ENCODE measurements around the gene RTP3.

Gene RTP3

DNA sequence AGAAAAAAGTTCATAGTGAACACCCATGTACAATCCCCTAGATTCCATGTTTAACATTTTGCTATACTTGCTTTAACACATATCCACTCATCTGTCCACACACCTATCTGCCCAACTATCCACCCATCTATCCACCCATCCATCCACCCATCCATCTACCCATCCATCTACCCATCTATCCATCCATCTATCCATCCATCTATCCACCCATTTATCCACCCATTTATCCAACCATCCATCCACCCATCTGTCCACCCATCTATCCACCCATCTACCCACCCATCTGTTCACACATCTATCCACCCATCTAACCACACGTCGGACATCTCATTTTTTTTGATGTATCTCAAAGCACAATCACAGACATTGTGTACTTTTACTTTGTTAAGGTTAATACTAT lies 25.8 kb downstream of the RTP3 start:
- DNase-seq (ENCODE audit: low read depth), result no peak
- TF ChIP-seq, protein P1, sequence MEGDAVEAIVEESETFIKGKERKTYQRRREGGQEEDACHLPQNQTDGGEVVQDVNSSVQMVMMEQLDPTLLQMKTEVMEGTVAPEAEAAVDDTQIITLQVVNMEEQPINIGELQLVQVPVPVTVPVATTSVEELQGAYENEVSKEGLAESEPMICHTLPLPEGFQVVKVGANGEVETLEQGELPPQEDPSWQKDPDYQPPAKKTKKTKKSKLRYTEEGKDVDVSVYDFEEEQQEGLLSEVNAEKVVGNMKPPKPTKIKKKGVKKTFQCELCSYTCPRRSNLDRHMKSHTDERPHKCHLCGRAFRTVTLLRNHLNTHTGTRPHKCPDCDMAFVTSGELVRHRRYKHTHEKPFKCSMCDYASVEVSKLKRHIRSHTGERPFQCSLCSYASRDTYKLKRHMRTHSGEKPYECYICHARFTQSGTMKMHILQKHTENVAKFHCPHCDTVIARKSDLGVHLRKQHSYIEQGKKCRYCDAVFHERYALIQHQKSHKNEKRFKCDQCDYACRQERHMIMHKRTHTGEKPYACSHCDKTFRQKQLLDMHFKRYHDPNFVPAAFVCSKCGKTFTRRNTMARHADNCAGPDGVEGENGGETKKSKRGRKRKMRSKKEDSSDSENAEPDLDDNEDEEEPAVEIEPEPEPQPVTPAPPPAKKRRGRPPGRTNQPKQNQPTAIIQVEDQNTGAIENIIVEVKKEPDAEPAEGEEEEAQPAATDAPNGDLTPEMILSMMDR (conservative IDR thresholded peaks at IDR 0.05; ENCODE audit: control insufficient read depth, insufficient read depth, low read depth, low read length), result no peak
- no peak overlapping the region for H3K4me3 ChIP-seq (ENCODE audit: control insufficient read depth, low read depth, low read length)

DNA sequence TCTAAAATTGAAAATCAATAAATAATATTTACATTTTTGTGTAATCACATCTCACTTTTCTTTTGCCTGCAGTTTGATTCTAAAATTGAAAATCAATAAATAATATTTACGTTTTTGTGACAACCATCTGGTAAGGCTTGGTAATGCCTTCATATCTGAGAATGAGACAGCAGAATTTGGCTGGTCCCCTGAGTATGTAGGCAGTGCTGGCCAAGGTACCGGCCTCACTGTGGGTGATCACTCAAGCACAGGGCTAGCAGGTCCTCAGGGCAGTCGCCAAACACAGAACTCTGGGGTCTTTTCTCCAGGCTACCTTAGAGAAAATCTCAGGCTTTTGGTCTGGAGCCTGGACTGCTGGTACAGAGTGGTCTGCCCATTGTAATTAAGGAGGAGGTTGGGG lies 26.2 kb downstream of the RTP3 start:
- TF ChIP-seq, protein P1 (conservative IDR thresholded peaks at IDR 0.05; ENCODE audit: control insufficient read depth, insufficient read depth, low read depth, low read length), result no peak
- no peak for DNase-seq (ENCODE audit: low read depth)
- no peak overlapping the region for H3K4me3 ChIP-seq (ENCODE audit: control insufficient read depth, low read depth, low read length)

DNA sequence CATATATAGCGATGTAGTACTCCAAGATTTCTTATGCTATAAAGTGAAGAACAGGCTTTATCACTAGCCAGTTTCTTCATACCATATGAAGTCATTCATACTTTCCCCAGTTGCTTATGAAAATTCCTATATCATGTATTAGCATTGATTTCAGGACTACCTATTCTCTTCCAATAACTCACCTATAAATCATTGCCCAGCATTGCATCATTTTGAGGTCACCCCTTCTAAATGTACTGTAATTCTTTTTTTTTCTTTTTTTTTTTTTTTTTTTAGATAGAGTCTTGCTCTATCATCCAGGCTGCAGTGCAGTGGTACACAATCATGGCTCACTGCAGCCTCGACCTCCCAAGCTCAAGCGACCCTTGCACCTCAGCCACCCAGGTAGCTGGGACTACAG lies 27.1 kb downstream of the RTP3 start:
- no peak for DNase-seq (ENCODE audit: low read depth)
- no peak overlapping the region for H3K4me3 ChIP-seq (ENCODE audit: control insufficient read depth, low read depth, low read length)
- TF ChIP-seq, protein P1 (conservative IDR thresholded peaks at IDR 0.05; ENCODE audit: control insufficient read depth, insufficient read depth, low read depth, low read length), result no peak

DNA sequence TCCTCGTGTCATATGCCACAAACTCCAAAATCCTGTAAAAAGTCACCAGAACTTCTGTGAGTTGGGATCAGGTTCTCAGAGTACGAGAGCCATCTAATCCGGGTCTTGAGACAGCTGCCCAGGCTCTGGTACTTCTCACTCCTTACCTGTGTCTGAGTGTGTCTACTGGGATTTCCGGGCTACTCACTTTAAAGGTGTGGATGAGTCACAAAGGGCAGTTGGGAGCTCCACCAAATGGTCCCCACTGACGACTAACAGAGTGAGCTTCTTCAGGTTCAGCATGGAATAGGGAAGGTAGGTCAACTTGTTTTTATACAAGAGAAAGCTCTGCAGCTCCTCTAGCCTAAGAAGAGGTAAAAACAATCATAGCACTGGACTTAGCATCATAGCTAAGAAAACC lies 29.5 kb downstream of the RTP3 start:
- DNase-seq (ENCODE audit: low read depth), result no peak
- H3K4me3 ChIP-seq (ENCODE audit: control insufficient read depth, low read depth, low read length), result no peak overlapping the region
- TF ChIP-seq, protein P1 (conservative IDR thresholded peaks at IDR 0.05; ENCODE audit: control insufficient read depth, insufficient read depth, low read depth, low read length), result no peak

DNA sequence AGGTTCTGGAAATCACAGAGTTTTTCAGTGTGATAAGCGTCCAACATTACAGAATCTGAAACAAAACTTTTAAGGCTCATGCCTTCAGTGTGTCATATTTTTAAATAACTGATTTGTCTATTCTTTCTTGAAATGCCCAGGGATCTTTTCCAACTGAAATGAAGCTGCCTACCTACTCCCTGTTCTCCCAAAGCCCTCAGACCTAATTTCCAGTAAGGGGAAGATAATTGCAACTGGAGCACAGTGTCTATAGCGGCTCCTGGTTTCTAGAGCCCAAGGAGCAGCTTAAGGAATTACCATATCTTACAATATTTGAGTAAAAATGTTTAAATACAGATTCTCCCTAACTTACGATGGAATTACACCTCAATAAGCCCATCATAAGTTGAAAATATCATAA lies 35.3 kb downstream of the RTP3 start:
- TF ChIP-seq, protein P1 (conservative IDR thresholded peaks at IDR 0.05; ENCODE audit: control insufficient read depth, insufficient read depth, low read depth, low read length), result no peak
- H3K4me3 ChIP-seq (ENCODE audit: control insufficient read depth, low read depth, low read length), result no peak overlapping the region
- no peak for DNase-seq (ENCODE audit: low read depth)

DNA sequence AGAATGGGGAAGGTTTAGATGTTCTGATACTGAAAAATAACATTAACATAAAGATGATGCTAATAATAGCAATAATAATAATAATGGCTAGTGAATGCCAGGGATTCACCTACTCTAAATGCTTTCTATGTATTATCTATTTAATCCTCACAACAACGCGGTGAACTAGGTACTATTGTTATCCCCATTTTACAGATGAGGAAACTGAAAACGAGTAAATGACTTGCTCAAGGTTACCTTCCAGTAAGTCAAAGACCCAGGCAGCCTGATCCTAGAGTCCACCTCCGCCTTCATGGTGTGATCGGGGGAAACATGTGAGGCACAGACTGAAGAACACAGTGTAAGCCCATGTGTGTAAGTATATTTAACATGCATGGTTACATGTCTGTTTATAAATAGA lies 38.0 kb downstream of the RTP3 start:
- TF ChIP-seq, protein P1 (conservative IDR thresholded peaks at IDR 0.05; ENCODE audit: control insufficient read depth, insufficient read depth, low read depth, low read length), result no peak
- H3K4me3 ChIP-seq (ENCODE audit: control insufficient read depth, low read depth, low read length), result no peak overlapping the region
- DNase-seq (ENCODE audit: low read depth), result no peak

DNA sequence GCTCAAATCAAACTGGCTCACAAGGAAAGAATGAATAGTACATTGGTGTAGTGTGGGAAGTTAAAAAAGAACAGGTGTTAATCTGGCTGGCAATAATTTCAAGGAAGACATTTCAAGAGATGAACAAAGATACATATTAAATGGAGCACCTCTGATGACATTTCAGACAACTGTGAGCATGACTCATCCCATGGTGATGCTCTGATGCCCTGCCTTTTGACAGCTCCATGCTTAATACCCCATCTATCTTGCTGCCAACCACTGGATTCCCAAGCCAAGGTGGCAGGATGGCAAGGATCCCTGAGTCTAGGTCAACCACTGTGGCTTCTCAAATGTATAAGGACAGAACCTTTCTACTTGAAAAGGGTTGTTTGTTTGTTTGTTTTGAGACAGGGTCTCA lies 39.0 kb downstream of the RTP3 start:
- H3K4me3 ChIP-seq (ENCODE audit: control insufficient read depth, low read depth, low read length), result no peak overlapping the region
- TF ChIP-seq, protein P1 (conservative IDR thresholded peaks at IDR 0.05; ENCODE audit: control insufficient read depth, insufficient read depth, low read depth, low read length), result no peak
- DNase-seq (ENCODE audit: low read depth), result no peak
